Natural killer cell treated with Interleukin-12 subunit alpha and Interleukin-12 subunit beta and Interleukin-15 and Interleukin-18, amount 100 ng/mL, for 72 hours (primary cell): ENCODE results near the gene OXSR1. TPM values are rescaled to one million over a fixed set of nuclear protein-coding genes. Genes with fewer than 3 reads are reported as not detected.

Source experiments
- ATAC-seq, 2 donors: fragments of 150-1000 bp; cut with Tn5 transposase in 1 of 2; sonication (Bioruptor Pico), chemical (Tn5 transposase) in 1 of 2; 2 replicates each; pipeline ENCODE4 v1.10.0; 2021
- DNase-seq: peaks from one replicate; pipeline ENCODE4 v3.0.0; 2022; ENCODE audit warnings: low spot score
- H3K27ac Mint-ChIP-seq, 2 donors: 1 replicate in 1 of 2; 2 replicates in 1 of 2; pipeline ENCODE4 v1.8.0; 2022; ENCODE audit warnings: mixed read lengths in 2 of 2, mild to moderate bottlenecking in 1 of 2, moderate library complexity in 1 of 2
- H3K27me3 Mint-ChIP-seq, 2 donors: 1 replicate in 1 of 2; 2 replicates in 1 of 2; pipeline ENCODE4 v1.8.0; 2022; ENCODE audit warnings: mixed read lengths in 2 of 2
- H3K36me3 Mint-ChIP-seq: one replicate; pipeline ENCODE4 v1.8.0; 2022; ENCODE audit warnings: mixed read lengths
- H3K4me1 Mint-ChIP-seq, 2 donors: 1 replicate in 1 of 2; 2 replicates in 1 of 2; pipeline ENCODE4 v1.8.0; 2022; ENCODE audit warnings: low read depth in 2 of 2, mixed read lengths in 2 of 2, mild to moderate bottlenecking in 1 of 2
- H3K4me3 Mint-ChIP-seq: one replicate; pipeline ENCODE4 v1.8.0; 2022; ENCODE audit warnings: mixed read lengths
- H3K9me3 Mint-ChIP-seq: 2 replicates; pipeline ENCODE4 v1.8.0; 2022; ENCODE audit warnings: mixed read lengths
- total RNA-seq, 2 donors: library from RNA; stranded (reverse); gene quantifications; one replicate each; pipeline ENCODE4 v1.2.3, GENCODE V29; 2022

The OXSR1 gene
- total RNA-seq: 10 to 100 TPM; 59.9 to 66.8 TPM

- Mint-ChIP-seq H3K27ac (peak within 1 kb of the TSS; percentile 94 to 97), H3K9me3 (no peaks in the 10 kb centered on the region), H3K4me1 (peaks cover 39 to 44% of the 10 kb centered on the region in 2 donors), H3K36me3 (no peaks in the 10 kb centered on the region), H3K4me3 (peak within 1 kb of the TSS; percentile 95), H3K27me3 (no peaks in the 10 kb centered on the region)
- DNase-seq (peak; percentile 99), ATAC-seq (peak; percentile 93 to 95)
These were observed at the start of gene OXSR1 for GRCh38 chr3:38164952-38165721. Gene OXSR1 (plus strand): TSS chr3:38165537. CDS start chr3:38165877, 340 bp downstream.

GRCh38 chr3:38115645-38116427 is 49.5 kb upstream of the OXSR1 start:
- H3K9me3 Mint-ChIP-seq: no peaks in the 10 kb centered on the region
- peak; percentile 49 for DNase-seq
- H3K4me3 Mint-ChIP-seq: no peak overlapping the region
- no peak for ATAC-seq
- no peak overlapping the region for H3K27ac Mint-ChIP-seq
- H3K36me3 Mint-ChIP-seq: no peaks in the 10 kb centered on the region
- no peaks in the 10 kb centered on the region for H3K27me3 Mint-ChIP-seq
- peaks cover 0 to 8% of the 10 kb centered on the region in 2 donors for H3K4me1 Mint-ChIP-seq

GRCh38 chr3:38116471-38117162 is 48.7 kb upstream of the OXSR1 start:
- Mint-ChIP-seq H3K36me3 (no peaks in the 10 kb centered on the region), H3K4me3 (no peak overlapping the region), H3K9me3 (no peaks in the 10 kb centered on the region), H3K27ac (no peak overlapping the region), H3K4me1 (peaks cover 0 to 8% of the 10 kb centered on the region in 2 donors), H3K27me3 (no peaks in the 10 kb centered on the region)
- DNase-seq (no peak), ATAC-seq (no peak)

GRCh38 chr3:38117163-38117716 is 48.1 kb upstream of the OXSR1 start:
- Mint-ChIP-seq H3K27me3 (no peaks in the 10 kb centered on the region), H3K4me3 (no peak overlapping the region), H3K4me1 (peaks cover 0 to 8% of the 10 kb centered on the region in 2 donors), H3K27ac (no peak overlapping the region), H3K36me3 (no peaks in the 10 kb centered on the region), H3K9me3 (no peaks in the 10 kb centered on the region)
- no peak for ATAC-seq
- peak; percentile 57 for DNase-seq

GRCh38 chr3:38117748-38118420 is 47.5 kb upstream of the OXSR1 start:
- H3K27ac Mint-ChIP-seq: no peak overlapping the region
- ATAC-seq (peak; percentile 70 to 72), DNase-seq (peak; percentile 72)
- H3K9me3 Mint-ChIP-seq: no peaks in the 10 kb centered on the region
- H3K4me3 Mint-ChIP-seq: no peak overlapping the region
- H3K4me1 Mint-ChIP-seq: peaks cover 0 to 8% of the 10 kb centered on the region in 2 donors
- no peaks in the 10 kb centered on the region for H3K36me3 Mint-ChIP-seq
- no peaks in the 10 kb centered on the region for H3K27me3 Mint-ChIP-seq

GRCh38 chr3:38118421-38119247 is 46.7 kb upstream of the OXSR1 start:
- H3K36me3 Mint-ChIP-seq: no peaks in the 10 kb centered on the region
- H3K27me3 Mint-ChIP-seq: no peaks in the 10 kb centered on the region
- ATAC-seq (no peak), DNase-seq (no peak)
- H3K4me3 Mint-ChIP-seq: no peak overlapping the region
- H3K4me1 Mint-ChIP-seq: peaks cover 0 to 8% of the 10 kb centered on the region in 2 donors
- no peaks in the 10 kb centered on the region for H3K9me3 Mint-ChIP-seq
- no peak overlapping the region for H3K27ac Mint-ChIP-seq

- Mint-ChIP-seq H3K4me3 (no peak overlapping the region), H3K36me3 (no peaks in the 10 kb centered on the region), H3K27ac (no peak overlapping the region), H3K4me1 (peaks cover 0 to 8% of the 10 kb centered on the region in 2 donors), H3K9me3 (no peaks in the 10 kb centered on the region), H3K27me3 (no peaks in the 10 kb centered on the region)
- ATAC-seq (no peak), DNase-seq (peak; percentile 56)
These were observed 46.1 kb upstream of the OXSR1 start for GRCh38 chr3:38119248-38119544.

- no peak for DNase-seq
- ATAC-seq: no peak
- H3K27ac Mint-ChIP-seq: no peak overlapping the region
- no peaks in the 10 kb centered on the region for H3K27me3 Mint-ChIP-seq
- peaks cover 0 to 8% of the 10 kb centered on the region in 2 donors for H3K4me1 Mint-ChIP-seq
- no peaks in the 10 kb centered on the region for H3K9me3 Mint-ChIP-seq
- H3K4me3 Mint-ChIP-seq: no peak overlapping the region
- H3K36me3 Mint-ChIP-seq: no peaks in the 10 kb centered on the region
These were observed 45.3 kb upstream of the OXSR1 start for GRCh38 chr3:38119821-38120692.

- no peak overlapping the region for H3K4me3 Mint-ChIP-seq
- no peak overlapping the region for H3K27ac Mint-ChIP-seq
- no peaks in the 10 kb centered on the region for H3K36me3 Mint-ChIP-seq
These were observed 44.5 kb upstream of the OXSR1 start for GRCh38 chr3:38120693-38121450.

GRCh38 chr3:38121451-38121831 is 43.9 kb upstream of the OXSR1 start:
- ATAC-seq: no peak
- H3K36me3 Mint-ChIP-seq: no peaks in the 10 kb centered on the region

More at GRCh38 chr3:38120693-38121450, 44.5 kb upstream of the OXSR1 start:
- H3K9me3 Mint-ChIP-seq: no peaks in the 10 kb centered on the region
- no peak for ATAC-seq
- peaks cover 0 to 11% of the 10 kb centered on the region in 2 donors for H3K4me1 Mint-ChIP-seq
- DNase-seq: no peak
- H3K27me3 Mint-ChIP-seq: no peaks in the 10 kb centered on the region

GRCh38 chr3:38121832-38122461 is 43.4 kb upstream of the OXSR1 start:
- ATAC-seq: no peak
- H3K4me1 Mint-ChIP-seq: peaks cover 0 to 12% of the 10 kb centered on the region in 2 donors
- no peak overlapping the region for H3K27ac Mint-ChIP-seq
- no peaks in the 10 kb centered on the region for H3K36me3 Mint-ChIP-seq
- DNase-seq: no peak
- H3K9me3 Mint-ChIP-seq: no peaks in the 10 kb centered on the region
- no peak overlapping the region for H3K4me3 Mint-ChIP-seq
- H3K27me3 Mint-ChIP-seq: no peaks in the 10 kb centered on the region

More at GRCh38 chr3:38121451-38121831, 43.9 kb upstream of the OXSR1 start:
- DNase-seq: no peak
- H3K27me3 Mint-ChIP-seq: no peaks in the 10 kb centered on the region
- no peak overlapping the region for H3K27ac Mint-ChIP-seq
- no peak overlapping the region for H3K4me3 Mint-ChIP-seq
- peaks cover 0 to 12% of the 10 kb centered on the region in 2 donors for H3K4me1 Mint-ChIP-seq
- H3K9me3 Mint-ChIP-seq: no peaks in the 10 kb centered on the region
